PC-3 (cell line): ENCODE measurements around the gene GPAM. TPM values are rescaled to one million over a fixed set of nuclear protein-coding genes. Genes with fewer than 3 reads are reported as not detected.

ENCODE experiments used
- ATAC-seq: fragments of 200-7000 bp; cut with Tn5 transposase; 2 replicates; pipeline ENCODE4 v1.9.1; 2020; ENCODE audit warnings: mild to moderate bottlenecking, moderate library complexity
- BruUV-seq: library from RNA; stranded (reverse); fragments of 400-500 nt; replicated peaks from 2 replicates; lab custom pipeline; 2021; lab: Mats Ljungman, UMichigan
- CTCF ChIA-PET: fragments of 300-600 bp; sonication (Branson Sonifier 250); formaldehyde crosslinking; loops from one replicate; lab custom pipeline; 2022; ENCODE audit warnings: antibody characterized with exemption; lab: Charles Lee
- POLR2A ChIA-PET: fragments of 300-600 bp; sonication (Branson Sonifier 250); formaldehyde crosslinking; loops from one replicate; lab custom pipeline; 2022; ENCODE audit warnings: antibody characterized with exemption; ENCODE audit not compliant: unreplicated experiment; lab: Charles Lee
- DNase-seq: peaks from one replicate; pipeline ENCODE4 v3.0.0-alpha.2; 2015
- H2AFZ ChIP-seq: fragments of 300-600 bp; sonication (generic); 2 replicates; pipeline ENCODE4 v1.6.0; 2016; ENCODE audit warnings: antibody characterized with exemption, low read length
- H3F3A ChIP-seq: fragments of 300-600 bp; sonication (generic); one replicate; pipeline ENCODE4 v1.6.0; 2017; ENCODE audit warnings: antibody characterized with exemption, low read length, control low read depth, mild to moderate bottlenecking; ENCODE audit not compliant: unreplicated experiment
- H3K27ac ChIP-seq: fragments of 300-600 bp; sonication (generic); 2 replicates; pipeline ENCODE4 v1.5.1; 2016; ENCODE audit warnings: mild to moderate bottlenecking, low read length
- H3K27me3 ChIP-seq: fragments of 300-600 bp; sonication (generic); 2 replicates; pipeline ENCODE4 v1.6.1; 2016; ENCODE audit warnings: low read length, mixed read lengths
- H3K36me3 ChIP-seq: fragments of 300-600 bp; sonication (generic); 2 replicates; pipeline ENCODE4 v1.6.1; 2016; ENCODE audit warnings: low read depth, mixed run types, low read length, mixed read lengths
- H3K4me1 ChIP-seq: fragments of 300-600 bp; sonication (generic); 2 replicates; pipeline ENCODE4 v1.5.1; 2016; ENCODE audit warnings: low read length; ENCODE audit not compliant: insufficient read depth
- H3K4me2 ChIP-seq: fragments of 300-600 bp; sonication (generic); 2 replicates; pipeline ENCODE4 v1.6.0; 2016; ENCODE audit warnings: low read length
- H3K4me3 ChIP-seq: fragments of 300-600 bp; sonication (generic); 2 replicates; pipeline ENCODE4 v1.5.1; 2016; ENCODE audit warnings: mild to moderate bottlenecking, low read length, mixed read lengths
- H3K79me2 ChIP-seq: fragments of 300-600 bp; sonication (generic); 2 replicates; pipeline ENCODE4 v1.6.1; 2017; ENCODE audit warnings: low read length, mixed read lengths
- H3K9ac ChIP-seq: fragments of 300-600 bp; sonication (generic); 2 replicates; pipeline ENCODE4 v1.6.0; 2016; ENCODE audit warnings: mild to moderate bottlenecking, low read length
- H3K9me2 ChIP-seq: fragments of 300-600 bp; sonication (generic); replicated peaks from 2 replicates; pipeline ENCODE4 v1.6.1; 2016; ENCODE audit warnings: mixed run types, low read length, mixed read lengths
- H3K9me3 ChIP-seq: fragments of 300-600 bp; sonication (generic); 2 replicates; pipeline ENCODE4 v1.6.1; 2016; ENCODE audit warnings: low read length, mixed read lengths
- H4K20me1 ChIP-seq: fragments of 300-600 bp; sonication (generic); 2 replicates; pipeline ENCODE4 v1.6.1; 2016; ENCODE audit warnings: low read length, mixed read lengths
- CTCF ChIP-seq: fragments of 300-600 bp; sonication (generic); conservative IDR thresholded peaks from 2 replicates; pipeline ENCODE4 v1.5.1; 2017; ENCODE audit warnings: antibody characterized with exemption, low read depth, mild to moderate bottlenecking, low read length
- EZH2 ChIP-seq: fragments of 300-600 bp; sonication (generic); IDR thresholded peaks from one replicate; pipeline ENCODE4 v1.6.1; 2017; ENCODE audit warnings: antibody characterized with exemption, mild to moderate bottlenecking, low read length; ENCODE audit not compliant: unreplicated experiment
- EZH2phosphoT487 ChIP-seq: fragments of 300-600 bp; sonication (generic); IDR thresholded peaks from 2 replicates; pipeline ENCODE4 v1.6.1; 2018; ENCODE audit warnings: mild to moderate bottlenecking, antibody characterized with exemption, low read length, borderline replicate concordance
- intact Hi-C: fragments of 100-400 bp; cut with micrococcal nuclease; formaldehyde crosslinking; loops from 2 replicates; pipeline ENCODE4 v1.9.0; 2023
- total RNA-seq: library from RNA; depleted of rRNA; stranded (reverse); fragments of >200 nt; gene quantifications from 2 replicates; pipeline ENCODE4 v1.2.3, GENCODE V29; 2014

The GPAM gene
- total RNA-seq, 1 experiment from 2014 or later = 6.2 TPM

- Histone ChIP-seq H3K9me3 (no peaks in the 10 kb centered on the region), H3K9ac (no peak overlapping the region), H3K4me2 (no peak overlapping the region), H4K20me1 (no peaks in the 10 kb centered on the region), H3F3A (no peaks in the 10 kb centered on the region), H3K4me1 (0 out of 2 replicates have a peak, but pooled peaks cover 3% of the 10 kb centered on the region), H3K36me3 (no peaks in the 10 kb centered on the region), H3K79me2 (no peaks in the 10 kb centered on the region), H2AFZ (no peak overlapping the region), H3K27me3 (no peaks in the 10 kb centered on the region), H3K9me2 (no peaks in the 10 kb centered on the region), H3K27ac (no peak overlapping the region), H3K4me3 (no peak overlapping the region)
- TF ChIP-seq EZH2phosphoT487 = no peak
- no peak for TF ChIP-seq EZH2
- no peak for TF ChIP-seq CTCF
- ATAC-seq (no peak), DNase-seq (no peak)
- BruUV-seq = no TSS peak
- intact Hi-C loops = no loop called here
- CTCF ChIA-PET = no interaction called here
- POLR2A ChIA-PET = no interaction called here
These were observed 44.4 kb downstream of the GPAM start for GRCh38 chr10:112139176-112139575.

GRCh38 chr10:112137154-112137987 lies 46.2 kb downstream of the GPAM start:
- H3K36me3 ChIP-seq = no peaks in the 10 kb centered on the region
- TF ChIP-seq CTCF = peak; percentile 82
- no peak for TF ChIP-seq EZH2phosphoT487
- TF ChIP-seq EZH2 = no peak
- no peaks in the 10 kb centered on the region for H4K20me1 ChIP-seq
- H3K4me2 ChIP-seq = no peak overlapping the region
- no peaks in the 10 kb centered on the region for H3K79me2 ChIP-seq
- no peaks in the 10 kb centered on the region for H3K27me3 ChIP-seq
- H3K4me1 ChIP-seq = 0 out of 2 replicates have a peak, but pooled peaks cover 3% of the 10 kb centered on the region
- ChIA-PET CTCF (interaction anchor here (0.5 to 0.7 kb wide), 3 partner anchors 9 to 107 kb away, joined by 3 to 5 read pairs (median 3); no protein-coding TSS in a partner anchor), POLR2A (interaction anchor here (0.7 kb wide), 1 partner anchor 8 kb away, joined by 4 read pairs; no protein-coding TSS in a partner anchor)
- no peaks in the 10 kb centered on the region for H3K9me2 ChIP-seq
- no peak overlapping the region for H3K9ac ChIP-seq
- no peak overlapping the region for H2AFZ ChIP-seq
- no peak overlapping the region for H3K27ac ChIP-seq
- intact Hi-C loops = no loop called here
- ATAC-seq (peak; percentile 77), DNase-seq (peak; percentile 72)
- no peak overlapping the region for H3K4me3 ChIP-seq
- no peaks in the 10 kb centered on the region for H3F3A ChIP-seq
- H3K9me3 ChIP-seq = no peaks in the 10 kb centered on the region
- BruUV-seq = no TSS peak
